22Rv1 (cell line): Measurements from ENCODE around the gene SLC35E2B.

Experiments used
- ZFX ChIP-seq: fragments of 450-650 bp; IDR thresholded peaks from 2 replicates; pipeline ENCODE4 v1.6.1; 2017; ENCODE audit warnings: antibody characterized with exemption, borderline replicate concordance
- TF ChIP-seq, protein P1 (sequence below): fragments of 450-650 bp; IDR thresholded peaks from 2 replicates; pipeline ENCODE4 v1.5.1; 2017; ENCODE audit warnings: mild to moderate bottlenecking

DNA sequence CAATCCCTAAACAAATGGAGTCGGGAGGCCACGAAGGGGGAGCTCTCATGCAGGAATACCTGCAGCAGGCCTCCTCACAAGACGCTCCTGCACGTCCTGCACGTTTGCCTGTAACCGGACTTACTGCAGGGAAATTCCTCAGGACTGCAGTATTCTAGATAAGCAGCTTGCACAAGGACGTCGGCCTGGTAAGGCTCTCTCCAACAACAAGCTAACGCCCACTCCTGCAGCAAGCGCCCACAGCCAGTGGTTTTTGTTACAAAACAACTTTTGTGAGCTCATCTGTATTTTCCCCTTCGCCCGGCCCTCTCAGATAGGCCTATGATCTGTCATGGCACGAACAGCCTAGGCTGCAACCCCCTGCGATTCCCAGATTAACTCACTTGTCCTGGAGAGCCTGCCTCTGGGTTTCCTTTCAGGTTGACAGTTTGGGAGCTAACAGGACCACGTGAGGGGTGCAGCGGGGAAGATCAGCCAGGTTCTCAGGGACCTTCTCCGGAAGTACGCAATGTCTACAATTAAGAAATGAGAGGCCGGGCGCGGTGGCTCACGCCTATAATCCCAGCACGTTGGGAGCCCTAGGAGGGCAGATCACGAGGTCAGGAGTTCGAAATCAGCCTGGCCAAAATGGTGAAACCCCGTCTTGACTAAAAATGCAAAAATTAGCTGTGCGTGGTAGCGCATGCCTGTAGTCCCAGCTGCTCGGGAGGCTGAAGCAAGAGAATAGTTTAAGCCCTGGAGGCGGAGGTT is 78.2 kb downstream of the SLC35E2B start:
- TF ChIP-seq, protein P1, sequence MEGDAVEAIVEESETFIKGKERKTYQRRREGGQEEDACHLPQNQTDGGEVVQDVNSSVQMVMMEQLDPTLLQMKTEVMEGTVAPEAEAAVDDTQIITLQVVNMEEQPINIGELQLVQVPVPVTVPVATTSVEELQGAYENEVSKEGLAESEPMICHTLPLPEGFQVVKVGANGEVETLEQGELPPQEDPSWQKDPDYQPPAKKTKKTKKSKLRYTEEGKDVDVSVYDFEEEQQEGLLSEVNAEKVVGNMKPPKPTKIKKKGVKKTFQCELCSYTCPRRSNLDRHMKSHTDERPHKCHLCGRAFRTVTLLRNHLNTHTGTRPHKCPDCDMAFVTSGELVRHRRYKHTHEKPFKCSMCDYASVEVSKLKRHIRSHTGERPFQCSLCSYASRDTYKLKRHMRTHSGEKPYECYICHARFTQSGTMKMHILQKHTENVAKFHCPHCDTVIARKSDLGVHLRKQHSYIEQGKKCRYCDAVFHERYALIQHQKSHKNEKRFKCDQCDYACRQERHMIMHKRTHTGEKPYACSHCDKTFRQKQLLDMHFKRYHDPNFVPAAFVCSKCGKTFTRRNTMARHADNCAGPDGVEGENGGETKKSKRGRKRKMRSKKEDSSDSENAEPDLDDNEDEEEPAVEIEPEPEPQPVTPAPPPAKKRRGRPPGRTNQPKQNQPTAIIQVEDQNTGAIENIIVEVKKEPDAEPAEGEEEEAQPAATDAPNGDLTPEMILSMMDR: no peak
- TF ChIP-seq ZFX: no peak
